ENCODE data around the gene MPPED2.

- TF ChIP-seq YY1 (IDR thresholded peaks at IDR 0.05; ENCODE audit: insufficient read depth, insufficient read length) (no peak), ZNF274 (IDR thresholded peaks at IDR 0.05; ENCODE audit: low read depth, low read length) (no peak)
Measured at GRCh38 chr11:30485756-30486155, 100.4 kb downstream of the MPPED2 start.
